ENCODE data around the gene CSAD. TPM values are rescaled to one million over a fixed set of nuclear protein-coding genes. Genes with fewer than 3 reads are reported as not detected.

The CSAD gene
- total RNA-seq, 4 donors from 2014 or later: 4.1 to 67.6 (median 42.6) TPM

DNA sequence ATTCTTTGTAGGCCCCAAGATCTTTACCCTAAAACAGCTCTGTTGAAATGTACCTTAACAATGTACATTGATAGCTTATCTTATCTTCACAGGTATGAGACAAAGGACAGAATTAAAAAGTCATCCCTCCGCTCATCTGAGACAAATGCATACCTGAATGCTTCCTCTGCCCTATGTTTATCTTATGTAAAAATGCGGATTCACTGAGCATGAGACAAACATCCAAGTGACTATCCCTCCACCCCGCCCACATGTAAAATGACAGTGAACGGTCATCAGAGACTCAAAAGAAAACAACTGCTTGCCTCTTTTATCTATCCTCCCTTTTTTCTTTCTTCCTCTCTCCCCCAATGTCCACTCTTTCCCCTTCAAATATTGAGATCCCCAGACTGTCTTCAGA is 37.4 kb downstream of the CSAD start:
- H3K36me3 ChIP-seq: no peaks in the 10 kb centered on the region
- no peak overlapping the region for H3K27ac ChIP-seq
- no peak overlapping the region for H3K4me3 ChIP-seq
- H3K4me1 ChIP-seq: no peaks in the 10 kb centered on the region
- TF ChIP-seq CTCF (IDR thresholded peaks at IDR 0.05): no peak
- no peak for TF ChIP-seq POLR2A (IDR thresholded peaks at IDR 0.05)
- H3K9me3 ChIP-seq: no peaks in the 10 kb centered on the region
- H3K27me3 ChIP-seq: no peaks in the 10 kb centered on the region
- intact Hi-C loops (cut with DNase I; ENCODE audit: low total_unique reads): no loop called here
- no peak for DNase-seq

GRCh38 chr12:53133722-53134121 is 47.0 kb downstream of the CSAD start:
- DNase-seq: no peak
- H3K27me3 ChIP-seq: no peaks in the 10 kb centered on the region
- no peaks in the 10 kb centered on the region for H3K9me3 ChIP-seq
- no peak overlapping the region for H3K27ac ChIP-seq
- H3K4me1 ChIP-seq: no peaks in the 10 kb centered on the region
- no peak overlapping the region for H3K4me3 ChIP-seq
- intact Hi-C loops (cut with DNase I; ENCODE audit: low total_unique reads): no loop called here
- TF ChIP-seq POLR2A (IDR thresholded peaks at IDR 0.05): no peak
- TF ChIP-seq CTCF (IDR thresholded peaks at IDR 0.05): no peak
- no peaks in the 10 kb centered on the region for H3K36me3 ChIP-seq

GRCh38 chr12:53131844-53132243 is 48.9 kb downstream of the CSAD start:
- Histone ChIP-seq H3K27ac (no peak overlapping the region), H3K9me3 (no peaks in the 10 kb centered on the region), H3K36me3 (no peaks in the 10 kb centered on the region), H3K4me3 (no peak overlapping the region), H3K27me3 (no peaks in the 10 kb centered on the region), H3K4me1 (no peaks in the 10 kb centered on the region)
- no peak for DNase-seq
- intact Hi-C loops (cut with DNase I; ENCODE audit: low total_unique reads): no loop called here
- TF ChIP-seq CTCF (IDR thresholded peaks at IDR 0.05) (no peak), POLR2A (IDR thresholded peaks at IDR 0.05) (no peak)

GRCh38 chr12:53128780-53129569 is 51.8 kb downstream of the CSAD start:
- Histone ChIP-seq H3K4me3 (no peak overlapping the region), H3K9me3 (no peaks in the 10 kb centered on the region)
- no peak for TF ChIP-seq CTCF (IDR thresholded peaks at IDR 0.05)
- TF ChIP-seq POLR2A (IDR thresholded peaks at IDR 0.05): no peak

GRCh38 chr12:53127169-53127568 is 53.6 kb downstream of the CSAD start:
- Histone ChIP-seq H3K9me3 (no peaks in the 10 kb centered on the region), H3K4me3 (no peak overlapping the region), H3K4me1 (no peaks in the 10 kb centered on the region), H3K36me3 (no peaks in the 10 kb centered on the region), H3K27ac (no peak overlapping the region), H3K27me3 (no peaks in the 10 kb centered on the region)
- intact Hi-C loops (cut with DNase I; ENCODE audit: low total_unique reads): no loop called here
- no peak for TF ChIP-seq POLR2A (IDR thresholded peaks at IDR 0.05)
- TF ChIP-seq CTCF (IDR thresholded peaks at IDR 0.05): no peak
- no peak for DNase-seq

More at GRCh38 chr12:53128780-53129569, 51.8 kb downstream of the CSAD start:
- intact Hi-C loops (cut with DNase I; ENCODE audit: low total_unique reads): no loop called here
- no peak for DNase-seq
- H3K27me3 ChIP-seq: no peaks in the 10 kb centered on the region
- no peak overlapping the region for H3K27ac ChIP-seq
- H3K36me3 ChIP-seq: no peaks in the 10 kb centered on the region
- no peaks in the 10 kb centered on the region for H3K4me1 ChIP-seq

All from uterus (tissue), 4 donors.